ENCODE data around the gene FOXP2. TPM values are rescaled to one million over a fixed set of nuclear protein-coding genes. Genes with fewer than 3 reads are reported as not detected.

Gene FOXP2
- total RNA-seq, 1 experiment from 2014 or later = not detected

DNA sequence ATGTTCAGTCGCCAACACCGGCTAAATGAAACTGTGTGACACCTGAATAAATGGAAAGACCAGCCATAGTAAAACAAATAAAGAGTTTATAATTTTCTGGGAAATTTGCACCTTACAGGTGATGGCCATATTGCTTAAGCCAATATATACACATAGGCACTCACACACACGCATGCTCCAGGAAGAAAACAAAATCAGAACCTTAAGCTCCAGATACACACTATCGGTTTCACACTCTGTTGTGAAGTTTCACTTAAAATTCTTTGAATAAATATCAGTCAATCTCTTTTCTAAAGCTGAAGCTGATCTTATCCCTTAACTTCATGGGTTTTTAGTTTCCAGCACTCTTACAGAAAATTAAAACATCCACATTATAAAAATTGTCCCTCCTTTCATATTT, 280.6 kb downstream of the FOXP2 start:
- intact Hi-C loops (cut with micrococcal nuclease) = no loop called here
- POLR2A ChIA-PET (ENCODE audit: unreplicated experiment) = no interaction called here
- TF ChIP-seq CTCF (conservative IDR thresholded peaks at IDR 0.05; ENCODE audit: low read depth, low read length) (no peak), EZH2 (IDR thresholded peaks at IDR 0.05; ENCODE audit: low read length, unreplicated experiment) (no peak), EZH2phosphoT487 (IDR thresholded peaks at IDR 0.05; ENCODE audit: borderline replicate concordance, low read length) (no peak)
- Histone ChIP-seq H3K9me2 (replicated peaks; ENCODE audit: low read length) (no peaks in the 10 kb centered on the region), H2AFZ (ENCODE audit: low read length) (no peak overlapping the region), H3K4me3 (ENCODE audit: low read length) (no peak overlapping the region), H3K27ac (ENCODE audit: low read length) (no peak overlapping the region), H3K4me1 (ENCODE audit: insufficient read depth, low read length) (no peaks in the 10 kb centered on the region), H3K9me3 (ENCODE audit: low read length) (no peaks in the 10 kb centered on the region), H3K79me2 (ENCODE audit: low read length) (no peaks in the 10 kb centered on the region), H3K9ac (ENCODE audit: low read length) (no peak overlapping the region), H3K36me3 (ENCODE audit: low read depth, low read length) (no peaks in the 10 kb centered on the region), H3K27me3 (ENCODE audit: low read length) (peaks cover 24% of the 10 kb centered on the region; the same call in 1 of the 2 replicates), H4K20me1 (ENCODE audit: low read length) (no peaks in the 10 kb centered on the region), H3K4me2 (ENCODE audit: low read length) (no peak overlapping the region), H3F3A (ENCODE audit: low read length, unreplicated experiment) (no peaks in the 10 kb centered on the region)
- no peak for ATAC-seq
- DNase-seq = no peak
- no TSS peak for BruUV-seq (replicated peaks)
- CTCF ChIA-PET = no interaction called here

GRCh38 chr7:114700247-114700928, 285.8 kb downstream of the FOXP2 start:
- Histone ChIP-seq H3K4me2 (ENCODE audit: low read length) (no peak overlapping the region), H3K4me3 (ENCODE audit: low read length) (no peak overlapping the region), H3F3A (ENCODE audit: low read length, unreplicated experiment) (no peaks in the 10 kb centered on the region), H3K9me2 (replicated peaks; ENCODE audit: low read length) (no peaks in the 10 kb centered on the region), H4K20me1 (ENCODE audit: low read length) (no peaks in the 10 kb centered on the region), H3K4me1 (ENCODE audit: insufficient read depth, low read length) (no peaks in the 10 kb centered on the region), H3K79me2 (ENCODE audit: low read length) (no peaks in the 10 kb centered on the region), H3K36me3 (ENCODE audit: low read depth, low read length) (no peaks in the 10 kb centered on the region), H2AFZ (ENCODE audit: low read length) (no peak overlapping the region), H3K27ac (ENCODE audit: low read length) (no peak overlapping the region), H3K9ac (ENCODE audit: low read length) (no peak overlapping the region), H3K27me3 (ENCODE audit: low read length) (peaks cover 9% of the 10 kb centered on the region; the same call in 1 of the 2 replicates), H3K9me3 (ENCODE audit: low read length) (no peaks in the 10 kb centered on the region)
- DNase-seq (no peak), ATAC-seq (no peak)
- TF ChIP-seq EZH2phosphoT487 (IDR thresholded peaks at IDR 0.05; ENCODE audit: borderline replicate concordance, low read length) (no peak), CTCF (conservative IDR thresholded peaks at IDR 0.05; ENCODE audit: low read depth, low read length) (no peak), EZH2 (IDR thresholded peaks at IDR 0.05; ENCODE audit: low read length, unreplicated experiment) (no peak)
- intact Hi-C loops (cut with micrococcal nuclease) = no loop called here
- ChIA-PET POLR2A (ENCODE audit: unreplicated experiment) (no interaction called here), CTCF (no interaction called here)
- BruUV-seq (replicated peaks) = no TSS peak

GRCh38 chr7:114703677-114704076, 289.1 kb downstream of the FOXP2 start:
- Histone ChIP-seq H3K36me3 (ENCODE audit: low read depth, low read length) (no peaks in the 10 kb centered on the region), H3K9ac (ENCODE audit: low read length) (no peak overlapping the region), H4K20me1 (ENCODE audit: low read length) (no peaks in the 10 kb centered on the region), H3K27ac (ENCODE audit: low read length) (no peak overlapping the region), H3K4me3 (ENCODE audit: low read length) (no peak overlapping the region), H3K27me3 (ENCODE audit: low read length) (no peaks in the 10 kb centered on the region), H3K9me2 (replicated peaks; ENCODE audit: low read length) (no peaks in the 10 kb centered on the region), H3F3A (ENCODE audit: low read length, unreplicated experiment) (no peaks in the 10 kb centered on the region), H2AFZ (ENCODE audit: low read length) (no peak overlapping the region), H3K4me2 (ENCODE audit: low read length) (no peak overlapping the region), H3K9me3 (ENCODE audit: low read length) (no peaks in the 10 kb centered on the region), H3K79me2 (ENCODE audit: low read length) (no peaks in the 10 kb centered on the region), H3K4me1 (ENCODE audit: insufficient read depth, low read length) (no peaks in the 10 kb centered on the region)
- ChIA-PET POLR2A (ENCODE audit: unreplicated experiment) (interaction anchor here (0.6 kb wide), 1 partner anchor 568 kb away, joined by 3 read pairs; no protein-coding TSS in a partner anchor), CTCF (no interaction called here)
- BruUV-seq (replicated peaks) = no TSS peak
- TF ChIP-seq CTCF (conservative IDR thresholded peaks at IDR 0.05; ENCODE audit: low read depth, low read length) (no peak), EZH2phosphoT487 (IDR thresholded peaks at IDR 0.05; ENCODE audit: borderline replicate concordance, low read length) (no peak), EZH2 (IDR thresholded peaks at IDR 0.05; ENCODE audit: low read length, unreplicated experiment) (no peak)
- ATAC-seq (no peak), DNase-seq (peak; percentile 25)
- intact Hi-C loops (cut with micrococcal nuclease) = no loop called here
